ENCODE measurements around the gene HDGFL2.

HDGFL2 gene

GRCh38 chr19:4445963-4446703, 26.0 kb upstream of the HDGFL2 start:
- no peak for DNase-seq (ENCODE audit: low read depth)

- no peak for DNase-seq (ENCODE audit: low read depth)
These were observed 25.3 kb upstream of the HDGFL2 start for GRCh38 chr19:4446704-4447200.

GRCh38 chr19:4447327-4448146, 24.6 kb upstream of the HDGFL2 start:
- no peak for DNase-seq (ENCODE audit: low read depth)

- DNase-seq (ENCODE audit: low read depth), result no peak
These were observed 23.7 kb upstream of the HDGFL2 start for GRCh38 chr19:4448147-4448985.

- no peak for DNase-seq (ENCODE audit: low read depth)
These were observed 23.0 kb upstream of the HDGFL2 start for GRCh38 chr19:4449022-4449638.

GRCh38 chr19:4449639-4450028, 22.5 kb upstream of the HDGFL2 start:
- no peak for DNase-seq (ENCODE audit: low read depth)

- DNase-seq (ENCODE audit: low read depth), result no peak
These were observed 19.7 kb upstream of the HDGFL2 start for GRCh38 chr19:4452230-4452990.

GRCh38 chr19:4453232-4454179, 18.6 kb upstream of the HDGFL2 start:
- DNase-seq (ENCODE audit: low read depth), result no peak

GRCh38 chr19:4454747-4455718, 17.1 kb upstream of the HDGFL2 start:
- DNase-seq (ENCODE audit: low read depth), result no peak

GRCh38 chr19:4455719-4456475, 16.2 kb upstream of the HDGFL2 start:
- DNase-seq (ENCODE audit: low read depth), result no peak

- DNase-seq (ENCODE audit: low read depth), result no peak
These were observed 15.6 kb upstream of the HDGFL2 start for GRCh38 chr19:4456476-4456842.

GRCh38 chr19:4456843-4457653, 15.0 kb upstream of the HDGFL2 start:
- DNase-seq (ENCODE audit: low read depth), result peak; percentile 40

- peak; percentile 98 for DNase-seq (ENCODE audit: low read depth)
These were observed 14.3 kb upstream of the HDGFL2 start, which contains the start of gene UBXN6 for GRCh38 chr19:4457654-4458395. Gene UBXN6, minus strand, starts transcription at chr19:4457794. Its CDS starts 97 bp downstream, at chr19:4457697.

GRCh38 chr19:4464815-4465581, 7.1 kb upstream of the HDGFL2 start:
- DNase-seq (ENCODE audit: low read depth), result no peak

GRCh38 chr19:4467835-4468234, 4.3 kb upstream of the HDGFL2 start:
- no peak for DNase-seq (ENCODE audit: low read depth)

Measured in T follicular helper cell (primary cell).